Activated gamma-delta T cell treated with anti-CD3 and anti-CD28 coated beads, Interleukin-2, amount 50 U/mL, for 16 hours (primary cell): Measurements from ENCODE around the gene TM6SF1.
"Not testable (repeated sequence)": the region's sequence is repeated elsewhere in the genome, so short reads cannot be mapped to it uniquely, and the experiment has no call there.

Source experiments
- DNase-seq: peaks from one replicate; pipeline ENCODE4 v3.0.0-alpha.2; 2020; ENCODE audit warnings: low read depth

Gene TM6SF1

GRCh38 chr15:83106994-83107840, at the start of gene TM6SF1:
TSS of gene TM6SF1 (plus strand) at chr15:83107645. CDS start at chr15:83107681, 36 bp downstream.
- no peak for DNase-seq

- DNase-seq: no peak
Measured at GRCh38 chr15:83057696-83058376, 49.6 kb upstream of the TM6SF1 start.

DNA sequence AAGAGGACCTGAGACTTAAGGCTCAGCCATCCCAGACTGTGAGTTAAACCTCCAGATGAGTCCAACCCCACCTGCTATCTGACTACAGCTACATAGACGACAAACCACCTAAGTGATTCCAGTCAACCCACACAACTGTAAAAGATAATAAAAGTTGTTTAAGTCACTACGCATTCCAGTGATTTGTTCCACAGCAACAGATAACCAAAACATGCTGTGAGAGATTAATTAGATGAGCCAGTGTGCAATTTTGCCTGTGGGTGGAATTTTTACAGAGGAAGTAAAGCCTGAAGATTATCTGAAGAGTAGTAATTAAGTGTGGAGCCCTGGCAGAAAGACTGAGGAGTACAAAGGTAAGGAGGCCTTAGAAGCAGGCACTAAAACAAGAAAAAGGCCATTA, 45.8 kb upstream of the TM6SF1 start:
- no peak for DNase-seq

DNA sequence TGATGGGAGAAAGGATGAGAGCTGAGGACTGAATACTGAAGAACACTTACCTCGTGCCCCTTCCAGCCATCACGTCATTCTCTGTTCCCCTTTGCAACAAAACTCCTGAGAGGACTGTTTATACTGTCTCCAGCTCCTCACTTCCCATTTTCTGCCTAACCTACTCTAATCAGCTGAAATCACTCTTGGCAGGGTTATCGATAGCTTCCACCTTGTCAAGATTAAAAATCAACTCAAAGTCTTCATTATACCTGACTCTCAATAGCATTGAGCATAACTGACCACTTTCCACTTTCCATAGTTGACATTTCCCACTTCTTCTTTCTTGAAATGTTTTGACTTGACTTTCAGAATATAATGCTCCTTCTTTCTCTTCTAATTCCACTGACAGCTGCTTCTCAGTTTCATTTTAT, 44.7 kb upstream of the TM6SF1 start:
- no peak for DNase-seq

DNA sequence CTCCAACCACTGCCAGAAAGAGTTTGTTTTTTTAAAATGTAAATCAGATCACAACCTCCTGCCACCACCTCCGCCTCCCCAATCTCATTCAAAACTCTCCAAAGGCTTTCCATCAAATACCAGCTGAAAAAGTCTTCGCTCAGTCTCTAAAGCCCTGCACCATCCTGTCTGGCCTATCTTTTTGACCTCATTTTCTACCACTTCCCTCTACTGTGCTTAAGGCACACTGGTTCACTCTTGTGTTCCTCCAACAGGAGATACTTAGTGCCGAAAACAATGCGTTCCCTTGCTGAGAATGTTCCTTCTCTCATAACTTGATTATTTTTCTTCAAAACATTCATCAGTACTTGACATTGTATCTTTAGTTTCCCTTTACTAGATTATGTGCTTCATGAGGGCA, 43.9 kb upstream of the TM6SF1 start:
- DNase-seq: no peak

GRCh38 chr15:83064859-83065258, 42.6 kb upstream of the TM6SF1 start:
- DNase-seq: no peak

DNA sequence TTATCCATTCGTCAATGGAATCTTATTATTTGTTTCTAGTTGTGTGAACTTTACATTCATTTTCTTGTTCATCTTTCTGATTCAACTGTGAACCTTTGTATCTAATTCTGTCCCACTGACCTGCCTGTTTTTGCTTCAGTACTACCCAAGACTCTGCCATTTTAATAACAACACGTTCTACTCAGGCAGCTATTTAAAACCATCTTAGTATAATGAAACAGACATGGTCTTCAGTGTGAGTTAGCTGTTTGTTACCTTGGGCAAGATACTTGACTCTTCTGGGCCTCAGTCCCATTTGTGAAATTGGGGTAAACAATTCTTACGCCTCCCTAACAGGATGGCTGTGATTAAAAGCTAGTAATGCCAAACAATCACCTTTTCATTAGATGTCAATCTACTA, 42.0 kb upstream of the TM6SF1 start:
- DNase-seq: no peak

GRCh38 chr15:83066034-83066733, 41.3 kb upstream of the TM6SF1 start:
- DNase-seq: no peak

DNA sequence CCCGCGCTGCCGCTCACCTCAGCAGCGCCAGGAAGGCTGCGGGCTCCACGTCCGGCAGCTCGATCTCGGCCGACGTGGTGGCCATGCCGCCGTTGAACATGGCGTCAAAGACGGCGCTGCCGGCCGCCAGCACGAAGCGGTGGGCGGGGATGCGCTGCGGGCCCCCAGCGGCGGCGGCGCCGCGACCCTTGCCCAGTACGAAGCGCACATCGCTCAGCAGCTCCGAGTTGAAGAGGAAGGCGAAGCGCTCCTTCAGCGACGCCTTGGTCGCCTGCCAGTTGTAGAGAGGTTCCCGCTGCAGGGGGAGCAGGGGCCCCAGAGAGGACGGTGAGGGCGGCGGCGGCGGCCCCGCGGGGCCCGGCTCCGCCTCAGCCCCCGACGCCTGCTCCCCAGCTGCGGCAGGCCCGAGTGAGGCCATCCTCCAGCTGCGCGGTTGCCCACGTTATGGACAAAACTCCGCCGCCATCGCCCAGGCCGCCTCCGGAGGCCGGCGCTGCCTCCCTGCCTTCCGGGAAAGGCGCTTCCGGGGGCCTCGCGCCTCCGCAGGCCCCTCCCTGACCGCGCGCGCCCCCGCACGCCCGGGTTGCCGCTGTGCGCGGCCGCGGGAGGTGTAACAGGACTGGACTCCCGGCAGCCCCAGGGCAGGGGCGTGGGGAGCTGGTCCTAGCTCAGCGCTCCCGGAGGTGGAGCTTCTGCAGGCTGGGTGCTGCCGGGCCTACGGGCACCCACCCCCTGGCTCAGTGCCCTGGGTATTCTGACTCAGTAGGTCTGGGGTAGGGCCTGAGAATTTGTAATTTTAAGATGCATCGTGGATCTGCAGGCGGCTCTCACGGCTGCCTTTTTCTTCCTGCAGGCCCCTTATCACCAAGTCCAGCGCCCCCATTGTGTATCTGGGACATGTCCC, 40.5 kb upstream of the TM6SF1 start, which contains the start of gene BTBD1:
BTBD1 (minus strand) TSS at position 519 of the 904 bp plus-strand sequence; CDS start at position 418, 101 bp downstream.
- DNase-seq: peak; percentile 71

DNA sequence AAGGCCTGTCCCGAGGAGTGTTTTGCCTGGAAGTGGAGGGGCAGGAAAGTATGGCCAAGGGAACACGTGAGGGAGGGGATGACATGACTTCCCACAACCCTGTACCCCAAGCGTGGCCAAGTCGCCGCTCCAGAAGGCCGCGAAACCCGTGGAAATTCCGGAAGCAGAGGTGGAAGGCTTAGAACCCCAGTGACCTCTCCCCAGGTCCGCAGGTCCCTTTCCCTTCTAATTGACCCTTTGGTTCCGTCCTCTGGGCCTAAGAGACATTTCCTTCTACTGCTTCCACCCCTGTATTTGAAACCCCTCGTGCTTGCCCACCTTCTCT, 39.8 kb upstream of the TM6SF1 start:
- no peak for DNase-seq

DNA sequence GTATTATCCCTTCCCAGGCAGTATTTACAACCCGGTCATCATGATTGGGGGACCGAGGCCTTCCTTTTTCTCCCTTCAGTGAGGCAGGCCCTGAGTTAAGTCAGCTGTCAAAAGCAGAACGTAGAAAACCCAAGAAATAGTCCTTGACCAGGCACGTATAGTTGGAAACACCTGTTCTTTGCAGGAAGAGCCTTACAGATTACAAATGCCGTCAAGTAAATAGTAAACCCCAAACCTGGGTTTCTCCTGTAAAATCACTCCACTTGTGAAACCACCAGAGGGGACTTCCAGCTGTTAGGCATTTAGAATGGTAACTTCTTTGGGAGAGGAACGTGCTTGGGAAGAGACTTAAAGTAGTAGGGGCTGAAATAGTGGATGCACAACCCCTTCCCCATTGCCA, 39.4 kb upstream of the TM6SF1 start:
- no peak for DNase-seq

DNA sequence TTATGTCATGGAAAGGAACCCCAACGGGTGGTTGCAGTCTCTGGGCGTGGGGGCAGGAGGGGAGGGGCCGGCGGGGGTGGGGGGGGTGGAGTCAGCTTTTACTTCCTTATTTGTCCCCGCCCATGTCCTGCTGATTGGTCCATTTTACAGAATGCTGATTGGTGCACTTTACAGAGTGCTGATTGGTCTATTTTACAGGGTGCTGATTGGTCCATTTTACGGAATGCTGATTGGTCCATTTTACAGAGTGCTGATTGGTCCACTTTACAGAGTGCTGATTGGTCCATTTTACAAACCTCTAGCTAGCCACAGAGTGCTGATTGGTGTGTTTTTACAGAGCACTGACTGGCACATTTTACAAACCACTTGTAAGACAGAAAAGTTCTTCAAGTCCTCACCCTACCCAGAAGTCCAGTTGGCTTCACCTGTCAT, 38.2 kb upstream of the TM6SF1 start:
- DNase-seq: peak; percentile 9

DNA sequence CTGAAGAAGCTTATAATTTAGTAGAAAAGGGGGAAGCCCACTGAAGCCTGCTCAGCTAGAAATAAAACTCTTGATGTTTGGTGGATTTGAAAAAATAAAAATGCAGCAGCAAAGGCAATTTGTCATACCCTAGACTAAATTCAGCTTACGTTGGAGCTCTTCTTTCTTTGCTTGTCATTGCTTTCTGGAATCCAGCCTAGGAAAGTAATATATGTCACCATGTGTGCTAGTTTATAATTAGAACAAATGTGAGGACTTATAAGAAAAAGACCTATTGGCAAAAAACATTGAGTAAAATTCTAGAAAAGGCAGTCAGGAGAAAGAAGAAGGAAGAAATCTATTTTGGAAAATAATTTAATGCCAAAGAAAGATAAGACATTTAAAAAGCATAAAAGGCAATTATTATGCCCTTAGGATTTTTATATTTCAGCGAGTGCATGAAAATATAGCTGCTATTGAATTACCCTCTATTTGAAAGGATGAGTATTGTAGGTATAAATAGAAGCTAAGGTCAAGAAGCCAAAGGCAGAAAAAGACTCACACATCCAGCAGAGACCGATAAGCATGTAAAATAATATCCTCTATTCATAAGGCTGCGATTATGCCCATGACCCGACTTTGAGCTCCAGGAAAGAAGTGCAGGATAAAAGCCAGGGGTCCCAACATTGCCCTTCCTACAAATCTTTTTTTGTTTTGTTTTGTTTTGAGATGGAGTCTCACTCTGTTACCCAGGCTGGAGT, 29.8 kb upstream of the TM6SF1 start:
- DNase-seq: no peak

GRCh38 chr15:83078712-83079111, 28.7 kb upstream of the TM6SF1 start:
- no peak for DNase-seq

DNA sequence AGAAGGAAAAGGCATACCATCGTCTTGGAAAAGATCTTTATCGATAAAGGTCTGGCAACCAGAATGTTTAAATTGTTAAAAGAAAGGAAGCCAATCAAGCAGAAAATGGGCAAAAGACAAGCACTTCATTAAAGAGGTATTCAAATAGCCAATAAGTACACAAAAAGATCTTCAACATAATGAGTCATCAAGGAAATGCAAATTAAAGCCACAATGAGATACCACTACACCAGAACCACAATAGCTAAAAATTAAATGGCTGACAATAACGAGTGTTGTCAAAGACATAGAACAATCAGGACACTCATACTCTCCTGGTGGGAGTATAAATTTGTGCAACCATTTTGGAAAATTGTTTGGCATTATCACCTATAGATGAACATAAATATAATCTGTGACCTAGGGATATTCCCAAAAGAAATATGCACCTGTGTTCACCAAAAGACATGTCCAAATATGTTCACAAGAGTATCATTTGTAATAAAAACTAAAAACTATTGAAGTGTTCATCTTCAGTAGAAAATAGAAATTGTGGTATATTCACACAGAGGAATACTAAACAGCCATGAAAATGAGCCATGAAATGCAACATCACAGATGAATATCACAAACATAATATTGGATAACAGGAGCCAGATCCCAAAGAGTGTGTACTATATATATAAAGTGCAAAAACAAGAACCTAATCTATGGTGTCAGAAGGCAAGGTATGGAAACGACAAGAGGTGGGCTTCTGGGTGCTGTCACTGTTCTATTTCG, 26.0 kb upstream of the TM6SF1 start:
- DNase-seq: no peak

DNA sequence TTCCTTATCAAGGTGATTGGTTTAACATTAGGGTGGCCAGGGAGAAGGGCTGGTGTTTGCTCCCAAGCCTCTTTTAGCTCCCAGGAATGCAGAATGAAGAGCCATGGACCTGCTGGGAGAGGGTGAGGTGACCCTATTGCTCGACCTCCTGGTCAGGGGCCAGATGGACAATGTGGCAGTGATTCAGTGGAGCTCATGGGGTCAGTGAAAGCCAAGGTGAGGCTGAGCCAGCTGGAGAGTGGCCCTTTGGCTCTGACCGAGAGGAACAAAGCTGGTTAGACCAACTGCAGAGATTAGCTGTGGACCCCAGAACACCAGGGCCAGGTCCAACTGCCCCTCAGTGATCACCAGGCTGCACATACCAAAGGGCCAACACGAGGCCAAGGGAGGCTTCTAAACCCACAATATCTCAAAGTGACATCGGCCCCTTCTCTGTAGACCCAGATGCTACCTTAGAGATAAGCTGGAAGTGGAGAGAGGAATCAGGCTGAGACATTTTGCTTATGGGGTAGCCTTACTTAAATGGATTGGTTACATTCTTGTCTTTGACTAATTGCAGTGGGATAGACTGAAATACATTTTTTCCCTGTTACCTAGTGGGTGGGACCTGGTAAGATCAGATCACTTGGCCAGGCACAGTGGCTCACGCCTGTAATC, 24.6 kb upstream of the TM6SF1 start:
- DNase-seq: no peak

- DNase-seq: not testable (repeated sequence)
Measured at GRCh38 chr15:83085461-83085860, 22.0 kb upstream of the TM6SF1 start.

GRCh38 chr15:83085864-83086552, 21.4 kb upstream of the TM6SF1 start:
- DNase-seq: not testable (repeated sequence)

DNA sequence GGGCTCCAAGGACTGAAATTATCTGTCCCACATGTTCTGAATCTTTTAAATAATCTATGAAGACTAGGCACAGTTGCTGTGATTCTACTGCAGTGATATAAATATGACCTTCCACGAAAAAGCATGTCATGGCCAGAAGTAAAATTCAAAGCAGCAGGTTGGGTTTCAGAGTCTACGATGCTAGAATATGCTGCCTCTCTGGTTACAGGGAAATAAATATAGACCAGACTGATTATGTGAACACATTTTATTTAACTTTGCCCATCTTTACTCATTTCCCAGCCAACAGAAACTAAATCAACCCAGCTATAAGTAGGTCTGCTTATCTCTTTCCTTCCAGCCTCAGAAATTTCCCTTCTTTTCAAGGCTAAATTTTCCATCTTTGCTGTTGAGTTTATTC, 19.9 kb upstream of the TM6SF1 start:
- DNase-seq: no peak
